Suppressor macrophage treated with lipopolysaccharide for 4 hours (primary cell): ENCODE results near the gene IZUMO1.
"Not testable (repeated sequence)": the region's sequence is repeated elsewhere in the genome, so short reads cannot be mapped to it uniquely, and the experiment has no call there.

Source experiments
- DNase-seq: peaks from one replicate; pipeline ENCODE4 v3.0.0-alpha.2; 2020

IZUMO1 gene

DNA sequence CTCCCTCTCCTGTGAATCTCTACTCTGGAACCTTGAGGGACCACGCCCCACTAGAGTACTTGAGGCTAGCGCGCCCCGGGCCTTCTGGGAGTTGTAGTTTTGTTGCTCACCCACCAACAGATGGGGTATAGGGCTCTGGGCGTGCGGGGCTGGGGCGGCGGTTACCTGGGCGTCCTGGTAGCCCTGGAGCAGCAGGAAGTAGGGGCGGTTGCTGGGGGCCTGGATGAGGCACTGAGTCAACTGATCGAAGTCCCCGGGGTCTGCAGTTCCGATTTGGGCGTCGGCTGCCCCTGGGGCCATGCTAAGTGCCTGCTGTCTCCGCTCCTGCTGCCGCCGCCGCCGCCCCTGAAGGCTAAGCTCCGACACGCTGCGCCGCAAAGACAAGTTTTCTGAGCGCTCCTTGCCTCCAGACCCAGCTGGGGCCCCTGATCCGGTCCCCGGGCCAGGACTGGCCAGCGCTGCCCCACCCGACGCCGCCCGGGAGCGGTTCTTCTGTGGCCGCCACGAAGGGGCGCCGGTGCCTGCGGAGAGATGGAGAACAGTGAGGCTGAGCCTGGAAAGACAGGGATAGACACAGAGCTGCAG is 11.6 kb downstream of the IZUMO1 start:
- DNase-seq: no peak

DNA sequence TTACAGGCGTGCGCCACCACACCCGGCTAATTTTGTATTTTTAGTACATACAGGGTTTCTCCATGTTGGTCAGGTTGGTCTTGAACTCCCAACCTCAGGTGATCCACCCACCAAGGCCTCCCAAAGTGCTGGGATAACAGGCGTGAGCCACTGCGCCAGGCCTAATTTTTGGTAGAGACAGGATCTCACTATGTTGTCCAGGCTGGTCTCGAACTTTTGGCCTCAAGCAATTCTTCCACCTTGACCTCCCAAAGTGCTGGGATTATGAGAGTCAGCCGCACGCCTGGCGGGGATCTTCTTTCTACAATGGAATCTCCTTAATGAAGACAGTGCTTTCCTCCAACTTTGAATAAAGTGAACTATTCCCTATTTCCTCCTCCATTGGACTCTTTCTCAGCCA is 12.1 kb downstream of the IZUMO1 start:
- no peak for DNase-seq

DNA sequence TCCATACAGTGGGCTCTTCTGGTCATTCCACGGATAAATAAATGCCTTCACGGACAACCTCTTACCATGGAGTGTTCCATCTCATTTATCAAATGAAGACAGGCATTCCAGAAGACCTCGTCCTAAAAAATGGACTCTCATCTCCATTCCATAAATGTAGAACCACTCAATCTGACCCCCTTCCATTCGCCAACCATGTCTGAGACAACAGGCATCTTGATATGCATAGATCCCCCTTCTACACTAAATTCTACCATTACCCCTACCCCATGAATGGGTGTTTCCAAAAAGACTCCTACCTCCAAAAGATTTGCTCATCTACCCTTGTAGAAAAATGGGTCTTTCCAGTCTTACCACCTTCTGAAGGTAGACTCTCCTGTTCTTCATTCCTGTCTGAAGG is 15.3 kb downstream of the IZUMO1 start:
- no peak for DNase-seq

DNA sequence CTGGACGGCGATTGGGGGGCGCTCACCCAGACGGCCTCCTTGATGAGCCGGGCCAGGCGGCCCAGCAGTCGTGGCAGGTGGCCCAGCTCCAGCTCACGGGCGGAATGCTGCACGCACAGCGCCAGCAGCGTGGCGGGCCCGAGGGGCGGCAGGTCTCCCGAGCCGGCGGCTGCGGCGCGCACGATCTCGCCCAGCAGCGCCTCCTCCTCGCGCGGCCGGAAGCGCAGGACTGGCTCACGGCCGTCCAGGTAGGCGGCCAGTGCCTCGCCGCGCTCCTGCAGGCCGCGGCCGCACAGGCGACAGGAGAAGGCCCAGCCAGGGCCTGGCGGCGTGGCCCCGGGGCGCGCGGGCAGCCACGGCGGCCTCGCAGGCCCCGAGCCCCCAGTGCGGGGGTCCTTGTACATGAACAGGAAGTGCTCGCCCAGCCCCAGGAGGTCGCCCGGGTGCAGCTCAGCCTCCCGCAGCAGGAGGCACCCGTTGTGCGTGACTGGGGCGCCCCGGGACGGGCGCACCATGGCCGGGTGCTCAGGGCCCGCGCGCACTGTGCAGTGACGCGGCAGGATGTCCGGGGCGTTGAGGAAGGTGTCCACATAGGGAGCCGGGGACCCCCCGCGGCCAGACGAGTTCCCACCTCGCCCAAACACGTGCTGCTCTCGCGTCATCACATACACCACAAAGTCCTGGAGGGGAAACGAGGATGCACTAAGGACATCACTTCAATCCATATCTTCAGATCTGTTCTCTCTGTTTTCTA is 17.6 kb downstream of the IZUMO1 start:
- DNase-seq: no peak

DNA sequence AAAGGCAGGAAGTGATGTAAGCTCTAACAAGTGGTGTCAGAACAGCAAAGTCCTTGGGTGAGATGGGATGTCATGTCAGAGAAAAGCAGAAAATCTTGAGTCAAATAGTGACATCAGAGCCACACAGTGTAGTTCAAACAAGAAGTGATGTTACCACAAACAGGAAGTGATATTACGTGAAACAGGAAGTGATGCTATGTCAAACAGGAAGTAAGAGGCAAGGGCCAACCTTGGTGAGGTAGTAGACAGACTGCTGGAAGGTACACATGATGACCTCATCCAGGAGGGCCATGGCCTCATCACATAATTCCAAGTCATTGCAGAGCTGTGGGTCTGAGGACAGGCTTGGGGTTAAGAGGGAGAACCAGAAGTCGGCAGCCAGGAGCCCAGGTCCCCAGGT is 20.2 kb downstream of the IZUMO1 start:
- peak; percentile 47 for DNase-seq

DNA sequence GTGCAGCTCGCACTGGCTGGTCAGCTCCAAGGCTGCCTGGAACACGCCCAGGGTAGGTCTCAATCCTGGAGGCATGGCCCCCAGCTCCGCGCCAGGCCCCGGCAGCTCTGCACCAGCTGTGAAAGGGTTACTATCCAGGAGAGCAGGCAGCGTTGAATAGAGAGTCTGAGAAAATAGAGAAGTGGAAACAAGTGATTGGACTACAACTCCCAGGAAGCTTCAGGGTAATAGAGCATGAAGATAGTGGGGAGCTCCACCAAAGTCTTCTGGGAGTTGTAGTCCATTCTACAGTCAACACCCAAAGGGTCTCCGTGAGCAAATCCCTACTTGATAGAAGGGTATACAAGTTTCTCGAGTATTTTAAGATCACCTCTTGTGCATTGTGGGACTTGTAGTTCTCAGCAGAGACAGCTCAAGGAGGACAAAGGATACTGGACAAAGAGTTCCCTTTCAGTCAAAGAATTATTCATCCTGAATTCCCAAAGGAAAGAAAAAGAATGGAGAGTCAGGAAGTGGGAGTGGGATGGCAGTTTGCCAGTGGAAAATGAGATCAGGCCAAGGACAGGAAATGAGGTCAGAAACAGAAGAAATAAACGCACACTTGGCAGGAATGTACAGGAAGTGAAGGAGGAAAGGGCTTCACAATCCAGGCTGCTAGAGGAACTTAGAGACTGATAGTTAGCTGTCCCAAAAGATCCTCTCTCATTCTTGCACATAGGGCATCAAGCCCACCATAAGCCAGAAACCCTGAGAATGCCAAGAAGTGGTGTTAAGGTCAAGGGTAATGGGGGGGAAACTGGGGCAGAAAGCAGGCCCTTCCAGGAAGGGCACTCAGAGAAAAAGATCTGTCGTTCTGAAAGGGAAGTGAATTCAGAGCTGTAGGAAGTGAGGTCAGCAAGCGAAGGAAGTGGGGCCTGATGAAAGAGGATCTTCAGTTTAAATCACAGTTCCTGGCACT is 21.6 kb downstream of the IZUMO1 start:
- DNase-seq: peak; percentile 65

DNA sequence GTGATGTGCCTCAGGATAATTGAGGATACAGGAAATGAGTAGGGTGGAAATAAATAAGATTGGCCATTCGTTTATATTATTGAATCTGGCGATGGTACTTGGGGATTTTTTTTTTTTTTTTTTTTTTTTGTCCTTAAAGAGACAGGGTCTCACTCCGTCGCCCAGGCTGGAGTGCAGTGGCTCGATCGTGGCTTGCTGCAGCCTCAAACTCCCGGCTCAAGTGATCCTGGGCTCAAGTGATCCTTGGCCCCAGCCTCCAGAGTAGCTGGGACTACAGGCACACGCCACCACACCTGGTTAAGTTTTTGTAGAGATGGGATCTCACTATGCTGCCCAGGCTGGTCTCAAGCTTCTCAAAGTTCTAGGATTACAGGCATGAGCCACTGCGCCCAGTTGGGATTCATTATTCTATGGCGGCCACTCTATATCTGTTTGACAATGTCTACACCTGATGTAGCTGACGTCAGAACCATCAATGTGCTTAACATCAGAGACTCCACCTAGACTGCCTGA is 24.5 kb downstream of the IZUMO1 start:
- DNase-seq: no peak

DNA sequence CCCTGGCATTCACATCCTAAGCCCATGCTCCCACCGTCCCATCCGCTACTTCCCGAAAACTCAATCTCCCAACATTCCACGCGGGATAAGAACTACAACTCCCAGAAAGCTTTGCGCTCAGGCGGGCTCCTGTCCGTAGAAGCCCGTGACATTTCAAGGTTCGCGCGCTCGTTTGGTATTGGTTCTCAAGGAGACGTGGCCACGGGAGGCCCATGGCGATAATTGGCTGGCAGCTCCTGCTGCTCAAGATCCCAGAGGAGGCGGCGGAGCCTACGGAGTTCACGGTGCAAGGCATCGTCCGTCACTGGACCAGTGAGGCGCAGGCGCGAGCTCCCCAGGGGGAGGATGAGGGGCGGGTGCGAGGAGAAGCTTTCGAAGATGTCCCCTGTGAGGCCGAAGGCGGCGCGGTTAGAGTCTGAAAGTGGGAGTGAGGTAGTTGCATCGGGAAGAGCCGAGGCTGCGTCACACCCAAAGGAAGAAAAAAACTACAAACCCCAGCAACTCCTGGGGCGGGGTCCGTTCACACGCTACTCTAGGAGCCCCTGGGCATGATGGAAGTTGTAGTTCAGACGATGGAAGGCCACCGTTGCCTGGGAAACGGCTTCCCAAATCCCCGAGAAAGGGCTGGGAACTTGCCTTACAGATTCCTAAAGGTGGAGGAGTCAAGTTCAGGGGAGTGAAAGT is 26.0 kb downstream of the IZUMO1 start:
- DNase-seq: peak; percentile 96

DNA sequence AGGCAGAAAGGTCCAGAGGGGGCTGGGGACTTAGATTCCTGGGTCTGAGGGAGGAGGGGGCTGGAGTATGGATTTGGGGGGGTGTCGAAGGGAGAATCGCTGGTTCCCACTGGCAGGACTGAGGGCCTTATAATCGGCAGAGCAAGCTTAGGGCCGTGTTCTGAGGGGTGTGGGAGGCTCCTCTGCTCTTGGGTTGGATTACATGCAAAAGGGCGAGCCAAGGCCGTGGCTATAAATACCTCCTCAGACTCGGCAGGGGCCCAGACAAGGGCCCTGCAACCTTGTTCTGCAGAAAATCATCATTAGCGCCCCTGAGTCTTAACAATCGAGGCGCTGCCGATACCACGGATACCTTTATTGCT is 26.5 kb downstream of the IZUMO1 start:
- no peak for DNase-seq

DNA sequence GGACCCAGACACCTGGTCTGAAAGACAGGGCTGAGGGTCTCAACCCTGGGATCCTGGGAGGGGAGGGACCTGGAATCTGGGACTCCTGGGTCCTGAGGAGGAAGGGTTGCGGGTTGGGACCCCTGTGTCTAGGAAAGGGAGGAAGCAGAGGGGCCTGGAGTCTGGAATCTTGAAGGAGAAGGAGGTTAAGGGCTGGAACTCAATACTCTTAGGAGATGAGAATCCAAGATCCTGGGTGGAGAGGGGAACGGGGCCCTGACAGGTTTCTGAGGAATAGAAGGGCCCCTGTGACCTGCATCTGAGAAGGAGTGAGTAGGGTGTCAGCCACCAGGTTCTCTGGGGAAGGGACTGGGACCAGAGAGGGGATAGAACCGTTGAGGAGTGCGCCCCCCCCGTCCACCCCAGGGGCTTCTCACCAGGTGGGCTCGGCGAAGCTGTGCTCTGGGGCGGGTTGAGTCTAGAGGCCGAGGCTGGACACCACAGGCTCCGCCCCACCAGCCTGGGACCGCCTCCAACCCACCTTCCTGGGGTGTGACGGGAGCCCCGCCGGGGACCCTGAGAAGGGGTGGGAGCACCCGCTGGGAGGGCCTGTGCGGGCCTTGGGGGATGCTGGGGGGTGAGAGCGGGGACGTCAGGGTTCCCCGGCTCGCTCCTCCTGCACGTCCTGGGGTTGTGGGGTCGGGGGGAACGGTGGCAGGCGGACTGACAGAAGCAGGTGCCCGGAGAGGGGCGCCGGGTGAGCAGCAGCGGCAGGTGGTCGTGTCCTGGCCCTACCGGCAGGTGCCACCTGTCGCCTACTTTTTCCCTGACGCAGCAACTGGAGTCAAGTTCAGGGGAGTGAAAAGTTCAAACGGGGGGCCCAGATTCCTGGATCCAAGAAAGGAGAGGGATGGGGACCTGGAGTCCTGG is 27.2 kb downstream of the IZUMO1 start, which contains the start of gene MAMSTR:
TSS of gene MAMSTR (minus strand) at position 463 of the 909 bp plus-strand sequence. CDS start 694 bp downstream, outside the sequence.
- DNase-seq: no peak

DNA sequence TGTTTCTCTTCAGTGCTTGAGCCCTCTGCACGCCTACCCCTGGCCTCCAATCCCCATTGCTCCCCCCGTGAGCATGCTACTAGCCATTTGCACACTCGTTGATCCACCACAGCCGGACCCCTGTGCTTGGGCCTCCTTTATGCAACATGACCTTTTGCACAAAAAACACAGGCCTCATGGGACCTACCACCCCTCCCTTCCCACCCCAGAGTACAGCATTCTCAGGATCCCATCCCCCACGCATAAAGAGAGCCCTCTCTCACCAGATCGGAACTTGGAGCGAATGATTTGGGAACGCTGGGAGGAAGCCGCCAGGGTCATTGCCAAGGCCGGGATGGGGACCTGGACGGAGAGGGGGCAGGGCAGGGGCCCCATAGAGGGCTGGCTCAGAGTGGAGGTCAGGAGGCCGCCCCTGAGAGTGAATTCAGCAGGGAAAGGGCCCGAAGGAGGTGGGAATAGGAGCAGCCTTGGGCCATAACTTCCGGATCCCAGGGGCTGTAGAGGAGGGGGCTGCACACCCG is 27.9 kb downstream of the IZUMO1 start:
- DNase-seq: no peak

DNA sequence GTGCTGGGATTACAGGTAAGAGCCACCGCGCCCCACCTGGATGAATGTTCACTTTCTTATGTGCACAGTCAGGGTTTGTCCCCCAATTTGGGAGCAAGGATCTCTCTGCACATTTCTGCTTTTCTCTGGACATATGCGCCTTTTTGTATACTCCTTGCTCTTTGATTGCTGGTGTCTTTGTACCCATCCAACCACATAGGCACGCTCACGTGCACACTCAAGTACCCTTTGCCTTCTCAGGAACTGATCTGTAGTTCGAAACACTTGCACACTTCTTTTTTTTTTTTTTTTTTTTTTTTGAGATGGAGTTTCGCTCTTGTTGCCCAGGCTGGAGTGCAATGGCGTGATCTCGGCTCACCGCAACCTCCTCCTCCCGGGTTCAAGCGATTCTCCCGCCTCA is 28.6 kb downstream of the IZUMO1 start:
- DNase-seq: not testable (repeated sequence)

DNA sequence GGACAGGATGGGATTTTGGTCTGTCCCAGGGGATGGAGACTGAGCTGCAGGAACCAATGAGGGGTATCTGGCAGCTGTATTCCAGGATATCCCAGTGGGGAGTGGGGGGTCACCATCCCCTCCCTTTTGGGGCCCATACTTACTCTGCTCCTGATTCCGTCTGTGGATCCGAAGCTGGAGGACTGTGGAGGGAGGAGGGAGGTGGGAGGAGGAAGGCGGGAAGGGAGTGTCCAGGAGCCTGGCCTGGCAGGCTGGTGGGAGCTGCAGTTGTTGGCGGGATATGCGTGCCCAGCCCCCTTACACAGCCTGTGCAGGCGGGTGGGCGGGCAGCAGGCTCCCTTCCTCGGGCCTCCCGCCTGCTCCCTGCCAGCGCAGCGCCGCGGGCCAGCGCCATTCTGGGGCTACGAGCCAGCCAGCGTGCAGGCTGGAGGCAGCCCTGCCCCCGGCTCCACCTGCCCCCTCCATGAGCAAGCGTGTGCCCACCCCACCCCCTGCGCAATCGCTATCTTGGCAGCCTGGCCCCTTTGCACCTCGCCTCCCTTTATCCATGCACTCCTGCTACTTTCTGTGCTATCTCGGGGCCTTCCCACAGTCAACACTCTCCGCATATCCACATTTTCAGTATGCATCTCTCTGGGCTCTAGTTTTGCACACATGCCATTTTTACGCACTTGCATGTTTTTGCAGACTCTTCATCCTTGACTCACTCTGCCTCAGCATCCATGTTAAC is 30.0 kb downstream of the IZUMO1 start:
- no peak for DNase-seq

DNA sequence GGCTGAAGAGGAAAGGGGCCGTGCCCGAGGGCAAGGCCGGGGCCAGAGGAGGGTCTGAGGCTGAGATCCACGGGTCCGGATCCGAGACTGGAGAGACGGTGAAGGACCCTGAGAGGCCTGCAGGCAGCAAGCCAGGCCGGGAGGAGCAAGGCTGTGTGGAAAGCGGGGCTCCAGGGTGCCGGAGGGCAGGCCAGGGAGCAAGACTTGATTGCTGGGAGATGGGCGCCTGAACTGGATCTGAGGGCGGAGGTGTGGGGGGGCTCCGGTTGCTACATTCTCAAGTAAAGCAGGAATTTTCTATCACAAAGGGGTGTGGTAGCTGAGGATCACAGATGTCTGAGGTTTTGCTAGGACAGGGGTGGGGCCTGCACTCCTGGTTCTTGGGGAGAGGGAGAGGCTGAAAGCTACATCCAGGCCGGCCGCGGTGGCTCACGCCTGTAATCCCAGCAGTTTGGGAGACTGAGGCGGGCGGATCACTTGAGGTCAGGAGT is 31.0 kb downstream of the IZUMO1 start:
- DNase-seq: no peak

DNA sequence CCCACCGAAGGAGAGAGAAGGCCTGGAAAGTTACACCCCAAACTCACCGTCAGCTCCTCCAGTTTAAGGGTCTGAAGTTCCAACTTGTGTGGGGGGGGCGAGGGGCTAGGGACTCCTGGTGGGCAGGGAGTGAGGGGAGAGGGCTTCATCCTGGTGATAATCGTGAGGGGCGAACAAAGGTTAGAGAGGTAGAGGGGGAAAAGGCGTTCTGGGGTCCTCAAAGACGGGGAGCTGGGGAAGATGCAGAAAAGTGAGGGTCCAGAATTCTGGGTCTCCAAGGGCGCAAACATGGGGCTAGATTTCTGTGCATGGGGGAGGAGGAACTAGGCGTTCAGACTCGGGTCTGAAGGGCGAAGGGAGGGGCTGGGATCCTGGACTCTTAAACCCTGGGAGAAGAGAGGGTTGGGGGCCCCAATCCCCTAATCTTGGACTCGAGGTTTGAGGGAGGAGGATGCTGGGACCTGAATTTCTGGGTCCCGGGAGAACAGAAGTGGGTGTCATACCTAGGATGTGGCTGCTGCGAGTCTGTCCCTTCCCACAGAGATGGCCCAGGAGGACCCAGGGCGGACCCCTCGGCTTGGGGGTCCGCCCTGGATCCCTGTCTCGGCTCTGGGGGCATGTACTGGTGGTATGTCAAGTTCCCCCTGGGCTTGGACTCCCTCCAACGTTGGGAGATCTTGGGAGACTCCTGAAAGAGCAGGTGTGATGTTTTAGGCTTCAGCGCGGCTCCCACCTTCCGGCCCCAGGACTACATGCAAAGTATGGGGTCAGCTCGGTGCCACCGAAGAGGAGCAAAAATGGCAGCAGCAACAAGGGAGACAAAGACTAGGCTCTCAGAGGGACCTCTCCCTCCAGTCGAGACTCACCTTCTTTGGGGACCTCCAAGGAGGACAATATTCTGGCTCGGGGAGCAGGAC is 31.7 kb downstream of the IZUMO1 start:
- no peak for DNase-seq

DNA sequence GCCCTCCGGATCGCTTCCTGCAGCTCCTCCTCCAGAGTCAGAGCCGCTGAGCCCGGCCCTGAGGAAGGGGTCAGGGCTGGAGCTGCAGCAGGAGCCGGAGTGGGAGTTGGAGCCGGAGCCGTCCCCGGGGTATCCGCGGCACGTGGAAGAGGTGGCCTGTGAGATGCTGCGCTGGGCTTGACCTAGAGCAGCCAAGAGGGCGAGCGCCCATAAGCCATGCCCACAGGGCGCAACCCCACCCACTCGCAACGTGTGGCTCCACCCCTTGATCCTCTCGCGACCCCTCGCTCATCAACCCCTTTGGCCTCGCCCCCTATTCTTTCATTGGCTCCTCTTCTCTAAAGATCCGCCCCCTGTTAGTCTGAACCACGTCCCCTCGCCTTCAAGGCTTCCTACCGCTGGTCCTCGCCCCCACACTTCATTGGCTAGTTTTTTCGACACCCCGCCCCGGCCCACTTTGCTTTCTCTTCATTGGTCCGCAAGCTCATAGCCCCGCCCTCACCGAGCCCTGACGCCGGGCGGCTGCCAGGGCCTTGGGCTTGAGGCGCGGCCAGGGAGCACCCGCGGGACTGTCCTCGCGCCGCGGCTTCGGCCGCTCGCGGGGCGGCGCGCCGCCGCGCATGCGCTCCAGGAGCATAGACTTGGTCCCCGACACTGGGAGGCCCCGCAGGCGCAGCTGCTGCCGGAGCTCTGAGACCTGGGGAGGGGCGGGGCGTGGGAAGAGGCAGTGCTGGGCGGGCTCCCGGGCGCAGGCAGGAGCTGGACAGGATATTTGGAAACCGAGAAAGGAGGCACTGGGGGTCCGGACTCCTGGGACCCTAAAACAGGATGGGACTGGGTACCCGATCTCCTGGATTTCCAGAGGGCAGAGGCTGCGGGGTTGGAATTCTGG is 32.6 kb downstream of the IZUMO1 start:
- peak; percentile 100 for DNase-seq

DNA sequence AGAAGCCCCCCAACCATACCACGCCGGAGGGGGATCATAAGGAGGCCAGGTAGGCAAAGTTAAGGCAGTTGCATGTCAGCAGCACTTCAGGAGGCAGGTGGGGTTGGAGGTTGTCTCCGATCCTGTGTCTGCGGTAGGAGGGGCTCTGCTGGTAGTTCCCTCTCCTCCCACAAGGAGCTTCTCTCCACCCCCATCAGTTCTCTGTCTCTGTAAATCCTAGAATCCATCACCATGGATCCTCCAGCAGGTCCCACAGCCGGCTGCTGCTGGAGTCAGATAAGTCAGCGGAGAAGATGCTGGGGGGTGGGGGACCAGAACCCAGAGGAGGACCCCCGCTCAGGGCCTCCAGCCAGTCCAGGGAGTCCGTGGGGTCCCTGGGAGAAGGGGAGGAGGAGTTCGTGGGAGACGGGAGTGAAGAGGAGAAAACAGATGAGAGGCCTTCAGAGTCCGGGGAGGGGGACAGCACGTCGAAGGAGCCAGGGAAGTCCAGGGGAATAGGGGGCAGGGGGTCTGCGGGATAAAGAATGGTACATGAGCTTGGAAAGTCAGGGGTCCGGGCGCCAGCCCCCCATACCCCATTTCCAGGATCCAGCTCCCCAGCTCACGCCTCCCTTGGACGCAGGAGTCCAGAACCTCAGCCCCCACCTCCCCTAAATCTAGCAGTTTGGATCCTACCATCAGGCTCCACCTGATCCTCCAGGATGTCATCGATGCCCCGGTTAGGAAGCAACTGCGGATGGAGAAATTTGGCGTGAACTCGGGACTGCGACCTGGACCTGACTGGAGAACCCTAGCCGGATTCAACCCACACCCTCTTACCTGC is 33.5 kb downstream of the IZUMO1 start:
- DNase-seq: no peak
